ENCODE results near the gene ANKRD13D.

ANKRD13D gene

GRCh38 chr11:67261946-67262681 lies 27.0 kb upstream of the ANKRD13D start:
- TF ChIP-seq, protein P1, sequence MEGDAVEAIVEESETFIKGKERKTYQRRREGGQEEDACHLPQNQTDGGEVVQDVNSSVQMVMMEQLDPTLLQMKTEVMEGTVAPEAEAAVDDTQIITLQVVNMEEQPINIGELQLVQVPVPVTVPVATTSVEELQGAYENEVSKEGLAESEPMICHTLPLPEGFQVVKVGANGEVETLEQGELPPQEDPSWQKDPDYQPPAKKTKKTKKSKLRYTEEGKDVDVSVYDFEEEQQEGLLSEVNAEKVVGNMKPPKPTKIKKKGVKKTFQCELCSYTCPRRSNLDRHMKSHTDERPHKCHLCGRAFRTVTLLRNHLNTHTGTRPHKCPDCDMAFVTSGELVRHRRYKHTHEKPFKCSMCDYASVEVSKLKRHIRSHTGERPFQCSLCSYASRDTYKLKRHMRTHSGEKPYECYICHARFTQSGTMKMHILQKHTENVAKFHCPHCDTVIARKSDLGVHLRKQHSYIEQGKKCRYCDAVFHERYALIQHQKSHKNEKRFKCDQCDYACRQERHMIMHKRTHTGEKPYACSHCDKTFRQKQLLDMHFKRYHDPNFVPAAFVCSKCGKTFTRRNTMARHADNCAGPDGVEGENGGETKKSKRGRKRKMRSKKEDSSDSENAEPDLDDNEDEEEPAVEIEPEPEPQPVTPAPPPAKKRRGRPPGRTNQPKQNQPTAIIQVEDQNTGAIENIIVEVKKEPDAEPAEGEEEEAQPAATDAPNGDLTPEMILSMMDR (IDR thresholded peaks at IDR 0.05; ENCODE audit: insufficient read depth, low read depth, low read length, missing control alignments), result no peak
- no peak overlapping the region for H3K4me3 ChIP-seq (ENCODE audit: low read length)
- no peak for DNase-seq (ENCODE audit: low read depth)

DNA sequence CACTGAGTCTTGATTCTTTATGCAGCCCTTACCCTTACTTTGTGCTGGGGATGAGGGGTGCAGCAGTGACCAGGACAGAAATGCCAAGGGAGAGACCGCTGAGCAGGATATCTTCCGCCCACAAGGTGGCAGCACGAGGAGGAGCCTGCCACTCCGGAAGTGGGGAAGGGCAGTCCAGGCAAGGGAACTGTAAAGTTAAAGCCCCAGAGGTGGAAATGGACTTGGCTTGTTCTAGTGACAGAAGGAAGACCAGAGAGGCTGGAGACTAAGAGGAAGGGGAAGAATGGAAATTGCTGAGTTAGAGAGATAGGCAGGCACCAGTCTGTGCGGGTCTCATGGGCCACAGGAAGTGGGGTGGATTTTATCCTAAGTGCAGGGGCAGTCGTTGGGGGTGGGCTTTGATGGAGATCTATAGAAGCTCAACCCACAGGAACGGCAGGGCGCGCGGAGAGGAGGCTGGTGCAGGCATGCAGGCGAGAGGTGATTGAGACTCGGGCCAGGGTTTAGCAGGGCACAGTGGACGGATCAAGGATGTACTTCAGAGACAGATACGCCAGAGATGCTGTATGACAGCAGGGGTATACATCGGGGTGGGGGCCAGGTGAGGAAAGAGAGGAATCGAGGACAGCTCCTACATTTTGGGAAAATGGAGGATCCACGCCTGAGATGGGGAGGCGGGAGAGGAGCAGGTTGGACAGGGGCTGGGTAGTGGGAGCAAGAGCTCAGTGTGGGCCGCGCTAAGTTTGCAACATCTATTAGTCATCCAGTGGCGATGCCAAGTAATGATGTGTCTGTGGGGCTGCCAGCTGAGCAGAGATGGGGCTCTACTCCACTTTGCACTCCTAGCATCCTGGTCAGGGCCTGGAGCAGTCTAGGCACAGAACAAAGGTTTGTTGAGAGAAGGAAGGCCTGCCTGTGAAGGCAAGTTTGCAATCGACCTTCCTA lies 26.1 kb upstream of the ANKRD13D start:
- H3K4me3 ChIP-seq (ENCODE audit: low read length), result no peak overlapping the region
- TF ChIP-seq, protein P1 (IDR thresholded peaks at IDR 0.05; ENCODE audit: insufficient read depth, low read depth, low read length, missing control alignments), result peak; percentile 88

DNA sequence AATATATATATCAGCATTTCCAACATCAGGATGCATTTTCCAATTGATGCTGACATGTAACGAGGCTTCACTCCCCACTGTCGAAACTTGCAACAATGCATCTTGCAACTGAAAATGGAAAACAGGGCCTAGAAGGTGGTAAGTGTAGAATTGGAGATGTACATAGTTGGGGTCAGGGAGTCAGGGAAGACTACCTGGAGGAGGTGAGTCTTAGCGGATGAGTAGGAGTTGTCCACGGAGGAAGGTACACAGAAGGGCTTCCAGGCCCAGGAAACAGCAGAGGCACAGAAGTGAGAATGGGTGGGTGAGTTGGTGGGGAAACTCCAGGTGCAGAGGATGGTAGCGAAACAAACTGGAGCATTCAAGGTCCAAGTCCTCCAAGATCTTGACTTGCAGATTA lies 24.8 kb upstream of the ANKRD13D start:
- TF ChIP-seq, protein P1 (IDR thresholded peaks at IDR 0.05; ENCODE audit: insufficient read depth, low read depth, low read length, missing control alignments), result no peak
- H3K4me3 ChIP-seq (ENCODE audit: low read length), result no peak overlapping the region
- DNase-seq (ENCODE audit: low read depth), result no peak

More for the DNA sequence above, 26.1 kb upstream of the ANKRD13D start:
- DNase-seq (ENCODE audit: low read depth), result peak; percentile 92

GRCh38 chr11:67264877-67265632 lies 24.0 kb upstream of the ANKRD13D start:
- TF ChIP-seq, protein P1 (IDR thresholded peaks at IDR 0.05; ENCODE audit: insufficient read depth, low read depth, low read length, missing control alignments), result no peak
- DNase-seq (ENCODE audit: low read depth), result peak; percentile 86
- H3K4me3 ChIP-seq (ENCODE audit: low read length), result no peak overlapping the region

GRCh38 chr11:67265633-67266448 lies 23.3 kb upstream of the ANKRD13D start:
- peak; percentile 57 for DNase-seq (ENCODE audit: low read depth)
- TF ChIP-seq, protein P1 (IDR thresholded peaks at IDR 0.05; ENCODE audit: insufficient read depth, low read depth, low read length, missing control alignments), result peak; percentile 49
- H3K4me3 ChIP-seq (ENCODE audit: low read length), result peak overlapping the region; percentile 33

All from epithelial cell of esophagus (primary cell).